ENCODE measurements around the gene TBC1D5. TPM values are rescaled to one million over a fixed set of nuclear protein-coding genes. Genes with fewer than 3 reads are reported as not detected.
"Not testable (repeated sequence)": the region's sequence is repeated elsewhere in the genome, so short reads cannot be mapped to it uniquely, and the experiment has no call there.

The TBC1D5 gene
- total RNA-seq, 1 experiment from 2014 or later, result 181 TPM

- H3K36me3 ChIP-seq (ENCODE audit: insufficient read depth, low read length), result peaks cover 43% of the 10 kb centered on the region
- peaks cover 97% of the 10 kb centered on the region for H3K79me2 ChIP-seq (ENCODE audit: low read length)
- no peak overlapping the region for H3K4me3 ChIP-seq (ENCODE audit: low read length)
- H4K20me1 ChIP-seq (ENCODE audit: insufficient read depth, low read depth, low read length), result no peaks in the 10 kb centered on the region
- no peaks in the 10 kb centered on the region for H3K9me2 ChIP-seq (replicated peaks; ENCODE audit: insufficient read depth, low read length)
- H2AFZ ChIP-seq (ENCODE audit: low read length), result no peak overlapping the region
- H3K4me2 ChIP-seq (ENCODE audit: low read depth, low read length, poor library complexity, severe bottlenecking), result no peak overlapping the region
- H3K27ac ChIP-seq (ENCODE audit: low read length), result no peak overlapping the region
- no peak overlapping the region for H3K9ac ChIP-seq (ENCODE audit: low read length)
- no peak for DNase-seq
- no peaks in the 10 kb centered on the region for H3K4me1 ChIP-seq (ENCODE audit: low read length)
- no peaks in the 10 kb centered on the region for H3K27me3 ChIP-seq (ENCODE audit: low read length)
- no peaks in the 10 kb centered on the region for H3K9me3 ChIP-seq (ENCODE audit: low read length)
These were observed 18.3 kb downstream of the TBC1D5 start for GRCh38 chr3:17724122-17724521.

GRCh38 chr3:17717411-17717810, 25.0 kb downstream of the TBC1D5 start:
- Histone ChIP-seq H3K9me3 (ENCODE audit: low read length) (no peaks in the 10 kb centered on the region; the same call in 1 of the 2 replicates), H3K4me1 (ENCODE audit: low read length) (no peaks in the 10 kb centered on the region), H3K36me3 (ENCODE audit: insufficient read depth, low read length) (peaks cover 45% of the 10 kb centered on the region), H3K4me3 (ENCODE audit: low read length) (no peak overlapping the region), H3K27ac (ENCODE audit: low read length) (no peak overlapping the region), H3K27me3 (ENCODE audit: low read length) (no peaks in the 10 kb centered on the region), H3K79me2 (ENCODE audit: low read length) (peaks cover 98% of the 10 kb centered on the region), H4K20me1 (ENCODE audit: insufficient read depth, low read depth, low read length) (no peaks in the 10 kb centered on the region), H2AFZ (ENCODE audit: low read length) (no peak overlapping the region), H3K9ac (ENCODE audit: low read length) (no peak overlapping the region), H3K9me2 (replicated peaks; ENCODE audit: insufficient read depth, low read length) (no peaks in the 10 kb centered on the region), H3K4me2 (ENCODE audit: low read depth, low read length, poor library complexity, severe bottlenecking) (no peak overlapping the region)
- DNase-seq, result no peak

GRCh38 chr3:17714473-17714872, 28.0 kb downstream of the TBC1D5 start:
- no peaks in the 10 kb centered on the region; the same call in 1 of the 2 replicates for H3K9me3 ChIP-seq (ENCODE audit: low read length)
- H3K4me3 ChIP-seq (ENCODE audit: low read length), result no peak overlapping the region
- no peaks in the 10 kb centered on the region for H3K9me2 ChIP-seq (replicated peaks; ENCODE audit: insufficient read depth, low read length)
- peaks cover 95% of the 10 kb centered on the region for H3K79me2 ChIP-seq (ENCODE audit: low read length)
- no peaks in the 10 kb centered on the region for H4K20me1 ChIP-seq (ENCODE audit: insufficient read depth, low read depth, low read length)
- no peak overlapping the region for H3K9ac ChIP-seq (ENCODE audit: low read length)
- no peak overlapping the region for H3K4me2 ChIP-seq (ENCODE audit: low read depth, low read length, poor library complexity, severe bottlenecking)
- no peaks in the 10 kb centered on the region for H3K27me3 ChIP-seq (ENCODE audit: low read length)
- H2AFZ ChIP-seq (ENCODE audit: low read length), result no peak overlapping the region
- H3K4me1 ChIP-seq (ENCODE audit: low read length), result no peaks in the 10 kb centered on the region
- peaks cover 41% of the 10 kb centered on the region for H3K36me3 ChIP-seq (ENCODE audit: insufficient read depth, low read length)
- no peak overlapping the region for H3K27ac ChIP-seq (ENCODE audit: low read length)
- no peak for DNase-seq

GRCh38 chr3:17709236-17709810, 33.1 kb downstream of the TBC1D5 start:
- Histone ChIP-seq H4K20me1 (ENCODE audit: insufficient read depth, low read depth, low read length) (no peaks in the 10 kb centered on the region), H3K4me1 (ENCODE audit: low read length) (no peaks in the 10 kb centered on the region), H3K9me2 (replicated peaks; ENCODE audit: insufficient read depth, low read length) (no peaks in the 10 kb centered on the region), H3K9me3 (ENCODE audit: low read length) (peaks cover 2% of the 10 kb centered on the region; the same call in 1 of the 2 replicates), H2AFZ (ENCODE audit: low read length) (no peak overlapping the region), H3K79me2 (ENCODE audit: low read length) (peaks cover 77% of the 10 kb centered on the region), H3K27ac (ENCODE audit: low read length) (no peak overlapping the region), H3K9ac (ENCODE audit: low read length) (no peak overlapping the region), H3K4me2 (ENCODE audit: low read depth, low read length, poor library complexity, severe bottlenecking) (no peak overlapping the region), H3K36me3 (ENCODE audit: insufficient read depth, low read length) (peaks cover 8% of the 10 kb centered on the region), H3K4me3 (ENCODE audit: low read length) (no peak overlapping the region), H3K27me3 (ENCODE audit: low read length) (no peaks in the 10 kb centered on the region)
- DNase-seq, result no peak

GRCh38 chr3:17707813-17708543, 34.5 kb downstream of the TBC1D5 start:
- Histone ChIP-seq H2AFZ (ENCODE audit: low read length) (no peak overlapping the region), H3K27me3 (ENCODE audit: low read length) (no peaks in the 10 kb centered on the region), H3K9me2 (replicated peaks; ENCODE audit: insufficient read depth, low read length) (no peaks in the 10 kb centered on the region), H3K4me3 (ENCODE audit: low read length) (no peak overlapping the region), H3K27ac (ENCODE audit: low read length) (no peak overlapping the region), H4K20me1 (ENCODE audit: insufficient read depth, low read depth, low read length) (no peaks in the 10 kb centered on the region), H3K9ac (ENCODE audit: low read length) (no peak overlapping the region), H3K4me1 (ENCODE audit: low read length) (no peaks in the 10 kb centered on the region), H3K79me2 (ENCODE audit: low read length) (peaks cover 71% of the 10 kb centered on the region), H3K4me2 (ENCODE audit: low read depth, low read length, poor library complexity, severe bottlenecking) (no peak overlapping the region), H3K9me3 (ENCODE audit: low read length) (peaks cover 2% of the 10 kb centered on the region; the same call in 1 of the 2 replicates), H3K36me3 (ENCODE audit: insufficient read depth, low read length) (peaks cover 4% of the 10 kb centered on the region)
- DNase-seq, result no peak

- not testable (repeated sequence) for H4K20me1 ChIP-seq (ENCODE audit: insufficient read depth, low read depth, low read length); H3K4me1 ChIP-seq (ENCODE audit: low read length); DNase-seq; H3K9me2 ChIP-seq (replicated peaks; ENCODE audit: insufficient read depth, low read length); H3K4me2 ChIP-seq (ENCODE audit: low read depth, low read length, poor library complexity, severe bottlenecking); H3K9me3 ChIP-seq (ENCODE audit: low read length); H3K9ac ChIP-seq (ENCODE audit: low read length); H3K27me3 ChIP-seq (ENCODE audit: low read length); H3K4me3 ChIP-seq (ENCODE audit: low read length); H3K36me3 ChIP-seq (ENCODE audit: insufficient read depth, low read length); H3K27ac ChIP-seq (ENCODE audit: low read length); H2AFZ ChIP-seq (ENCODE audit: low read length)
- H3K79me2 ChIP-seq (ENCODE audit: low read length), result peaks cover 70% of the 10 kb centered on the region
These were observed 36.4 kb downstream of the TBC1D5 start for GRCh38 chr3:17705991-17706390.

GRCh38 chr3:17699815-17700214, 42.6 kb downstream of the TBC1D5 start:
- not testable (repeated sequence) for H2AFZ ChIP-seq (ENCODE audit: low read length); H3K27ac ChIP-seq (ENCODE audit: low read length); H3K9me3 ChIP-seq (ENCODE audit: low read length); H3K4me1 ChIP-seq (ENCODE audit: low read length); H3K4me3 ChIP-seq (ENCODE audit: low read length); H3K4me2 ChIP-seq (ENCODE audit: low read depth, low read length, poor library complexity, severe bottlenecking); H3K9ac ChIP-seq (ENCODE audit: low read length); H3K36me3 ChIP-seq (ENCODE audit: insufficient read depth, low read length); H3K9me2 ChIP-seq (replicated peaks; ENCODE audit: insufficient read depth, low read length); H4K20me1 ChIP-seq (ENCODE audit: insufficient read depth, low read depth, low read length); H3K27me3 ChIP-seq (ENCODE audit: low read length); DNase-seq
- peaks cover 63% of the 10 kb centered on the region for H3K79me2 ChIP-seq (ENCODE audit: low read length)

GRCh38 chr3:17695665-17696064, 46.8 kb downstream of the TBC1D5 start:
- not testable (repeated sequence) for H3K4me1 ChIP-seq (ENCODE audit: low read length); H3K36me3 ChIP-seq (ENCODE audit: insufficient read depth, low read length); H3K27me3 ChIP-seq (ENCODE audit: low read length); H3K4me2 ChIP-seq (ENCODE audit: low read depth, low read length, poor library complexity, severe bottlenecking); H2AFZ ChIP-seq (ENCODE audit: low read length); DNase-seq; H4K20me1 ChIP-seq (ENCODE audit: insufficient read depth, low read depth, low read length); H3K9me2 ChIP-seq (replicated peaks; ENCODE audit: insufficient read depth, low read length); H3K4me3 ChIP-seq (ENCODE audit: low read length); H3K9ac ChIP-seq (ENCODE audit: low read length); H3K9me3 ChIP-seq (ENCODE audit: low read length); H3K27ac ChIP-seq (ENCODE audit: low read length)
- peaks cover 76% of the 10 kb centered on the region for H3K79me2 ChIP-seq (ENCODE audit: low read length)
